ENCODE data around the gene CYP46A1. TPM values are rescaled to one million over a fixed set of nuclear protein-coding genes. Genes with fewer than 3 reads are reported as not detected.

The CYP46A1 gene
- total and polyA plus RNA-seq, 12 donors, result 0.67 to 5.9 (median 2.1) TPM

- H3K27ac ChIP-seq, result no peak overlapping the region
- WGBS, 4 donors, result 76 to 84% (median 79%) methylated on average over 20 of the region's 20 CpGs
- intact Hi-C loops (cut with DNase I), result no loop called here
- H3K4me1 ChIP-seq (replicated peaks in 1 of 2), result no peaks in the 10 kb centered on the region
- no peak for TF ChIP-seq POLR2A (IDR thresholded peaks at IDR 0.05)
- no peak for TF ChIP-seq CTCF (IDR thresholded peaks at IDR 0.05)
- no peaks in the 10 kb centered on the region for H3K9me3 ChIP-seq (replicated peaks in 1 of 3)
- DNase-seq, result no peak
- no peaks in the 10 kb centered on the region for H3K36me3 ChIP-seq (replicated peaks in 1 of 2)
- no peaks in the 10 kb centered on the region for H3K27me3 ChIP-seq
- H3K4me3 ChIP-seq, result no peak overlapping the region
These were observed 12.6 kb upstream of the CYP46A1 start for GRCh38 chr14:99671235-99672224.

GRCh38 chr14:99672506-99673304 is 11.4 kb upstream of the CYP46A1 start:
- H3K4me1 ChIP-seq (replicated peaks in 1 of 2), result no peaks in the 10 kb centered on the region
- no peak overlapping the region for H3K4me3 ChIP-seq
- H3K27ac ChIP-seq, result no peak overlapping the region
- intact Hi-C loops (cut with DNase I), result no loop called here
- DNase-seq, result peak in 2 of 7 donors; percentile 12 to 14
- H3K36me3 ChIP-seq (replicated peaks in 1 of 2), result no peaks in the 10 kb centered on the region
- no peaks in the 10 kb centered on the region for H3K27me3 ChIP-seq
- no peak for TF ChIP-seq POLR2A (IDR thresholded peaks at IDR 0.05)
- no peak for TF ChIP-seq CTCF (IDR thresholded peaks at IDR 0.05)
- no peaks in the 10 kb centered on the region for H3K9me3 ChIP-seq (replicated peaks in 1 of 3)
- WGBS, 4 donors, result 76 to 90% (median 82%) methylated on average over 6 to 11 of the region's 11 CpGs

GRCh38 chr14:99673305-99674063 is 10.6 kb upstream of the CYP46A1 start:
- H3K27ac ChIP-seq, result no peak overlapping the region

More at GRCh38 chr14:99673305-99674063, 10.6 kb upstream of the CYP46A1 start:
- TF ChIP-seq CTCF (IDR thresholded peaks at IDR 0.05) (no peak), POLR2A (IDR thresholded peaks at IDR 0.05) (no peak)
- 72 to 78% (median 75%) methylated on average over 3 to 8 of the region's 8 CpGs for WGBS, 4 donors
- peak in 1 of 7 donors; percentile 8 for DNase-seq
- intact Hi-C loops (cut with DNase I), result no loop called here
- Histone ChIP-seq H3K9me3 (replicated peaks in 1 of 3) (no peaks in the 10 kb centered on the region), H3K36me3 (replicated peaks in 1 of 2) (no peaks in the 10 kb centered on the region), H3K4me3 (no peak overlapping the region), H3K27me3 (no peaks in the 10 kb centered on the region), H3K4me1 (replicated peaks in 1 of 2) (no peaks in the 10 kb centered on the region)
